ENCODE measurements around the gene AP4S1.

- TF ChIP-seq, protein P1, sequence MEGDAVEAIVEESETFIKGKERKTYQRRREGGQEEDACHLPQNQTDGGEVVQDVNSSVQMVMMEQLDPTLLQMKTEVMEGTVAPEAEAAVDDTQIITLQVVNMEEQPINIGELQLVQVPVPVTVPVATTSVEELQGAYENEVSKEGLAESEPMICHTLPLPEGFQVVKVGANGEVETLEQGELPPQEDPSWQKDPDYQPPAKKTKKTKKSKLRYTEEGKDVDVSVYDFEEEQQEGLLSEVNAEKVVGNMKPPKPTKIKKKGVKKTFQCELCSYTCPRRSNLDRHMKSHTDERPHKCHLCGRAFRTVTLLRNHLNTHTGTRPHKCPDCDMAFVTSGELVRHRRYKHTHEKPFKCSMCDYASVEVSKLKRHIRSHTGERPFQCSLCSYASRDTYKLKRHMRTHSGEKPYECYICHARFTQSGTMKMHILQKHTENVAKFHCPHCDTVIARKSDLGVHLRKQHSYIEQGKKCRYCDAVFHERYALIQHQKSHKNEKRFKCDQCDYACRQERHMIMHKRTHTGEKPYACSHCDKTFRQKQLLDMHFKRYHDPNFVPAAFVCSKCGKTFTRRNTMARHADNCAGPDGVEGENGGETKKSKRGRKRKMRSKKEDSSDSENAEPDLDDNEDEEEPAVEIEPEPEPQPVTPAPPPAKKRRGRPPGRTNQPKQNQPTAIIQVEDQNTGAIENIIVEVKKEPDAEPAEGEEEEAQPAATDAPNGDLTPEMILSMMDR (IDR thresholded peaks at IDR 0.05): no peak
- TF ChIP-seq ZFX (IDR thresholded peaks at IDR 0.05; ENCODE audit: borderline replicate concordance): no peak
Observed at GRCh38 chr14:30988509-30988908, 36.9 kb upstream of the AP4S1 start.

Data from 22Rv1 (cell line).